ENCODE data around the gene NKPD1. TPM values are rescaled to one million over a fixed set of nuclear protein-coding genes. Genes with fewer than 3 reads are reported as not detected.
A peak's percentile ranks its signal among the peaks of the same experiment; 100 is the strongest.

Gene NKPD1
- total RNA-seq, 1 donor: under 0.01 TPM

DNA sequence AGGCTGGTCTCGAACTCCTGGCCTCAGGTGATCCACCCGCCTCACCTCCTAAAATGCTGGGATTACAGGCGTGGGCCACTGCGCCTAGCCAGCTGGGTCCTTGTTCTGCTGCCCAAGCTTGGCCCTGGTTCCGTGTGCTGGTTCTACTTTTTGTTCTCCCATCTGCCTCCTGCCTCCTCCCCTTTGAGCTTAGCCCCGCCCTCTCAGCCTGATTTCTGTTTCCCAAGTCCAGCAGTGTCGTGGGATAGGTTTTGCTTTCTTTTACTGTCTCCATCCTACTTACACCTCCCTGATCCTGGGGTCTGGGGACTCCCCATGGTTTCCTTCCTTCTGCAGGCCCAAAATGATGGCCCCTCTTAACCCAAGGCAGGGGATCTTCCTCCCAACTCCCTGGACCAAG, 20.2 kb upstream of the NKPD1 start:
- H3K4me3 ChIP-seq (ENCODE audit: low read depth, low read length): peak overlapping the region; percentile 6
- no peak for DNase-seq (ENCODE audit: low read depth)
- TF ChIP-seq, protein P1, sequence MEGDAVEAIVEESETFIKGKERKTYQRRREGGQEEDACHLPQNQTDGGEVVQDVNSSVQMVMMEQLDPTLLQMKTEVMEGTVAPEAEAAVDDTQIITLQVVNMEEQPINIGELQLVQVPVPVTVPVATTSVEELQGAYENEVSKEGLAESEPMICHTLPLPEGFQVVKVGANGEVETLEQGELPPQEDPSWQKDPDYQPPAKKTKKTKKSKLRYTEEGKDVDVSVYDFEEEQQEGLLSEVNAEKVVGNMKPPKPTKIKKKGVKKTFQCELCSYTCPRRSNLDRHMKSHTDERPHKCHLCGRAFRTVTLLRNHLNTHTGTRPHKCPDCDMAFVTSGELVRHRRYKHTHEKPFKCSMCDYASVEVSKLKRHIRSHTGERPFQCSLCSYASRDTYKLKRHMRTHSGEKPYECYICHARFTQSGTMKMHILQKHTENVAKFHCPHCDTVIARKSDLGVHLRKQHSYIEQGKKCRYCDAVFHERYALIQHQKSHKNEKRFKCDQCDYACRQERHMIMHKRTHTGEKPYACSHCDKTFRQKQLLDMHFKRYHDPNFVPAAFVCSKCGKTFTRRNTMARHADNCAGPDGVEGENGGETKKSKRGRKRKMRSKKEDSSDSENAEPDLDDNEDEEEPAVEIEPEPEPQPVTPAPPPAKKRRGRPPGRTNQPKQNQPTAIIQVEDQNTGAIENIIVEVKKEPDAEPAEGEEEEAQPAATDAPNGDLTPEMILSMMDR (IDR thresholded peaks at IDR 0.05; ENCODE audit: insufficient read depth, low read depth, low read length): no peak

DNA sequence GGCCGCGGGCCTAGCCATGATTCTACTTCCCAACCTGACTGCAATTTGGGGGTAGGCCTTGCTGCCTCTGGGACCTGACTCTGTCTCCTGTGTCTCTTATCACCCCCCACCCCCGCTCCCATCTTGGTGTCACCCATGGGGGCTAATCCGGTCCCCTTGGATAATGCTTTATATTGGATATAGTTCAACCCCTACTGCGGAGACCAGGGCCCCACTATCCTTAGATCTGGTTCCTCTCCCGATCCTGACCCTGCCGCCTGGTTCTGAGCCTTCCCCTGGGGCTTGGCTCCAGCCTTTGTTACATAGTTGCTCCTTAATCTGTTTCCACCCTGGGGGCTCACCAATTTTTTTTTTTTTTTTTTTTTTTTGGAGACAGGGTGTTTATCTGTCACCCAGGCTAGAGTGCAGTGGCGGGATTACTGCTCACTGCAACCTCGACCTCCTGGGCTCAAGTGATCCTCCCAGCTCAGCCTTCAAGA, 19.1 kb upstream of the NKPD1 start:
- H3K4me3 ChIP-seq (ENCODE audit: low read depth, low read length): peak overlapping the region; percentile 96
- DNase-seq (ENCODE audit: low read depth): no peak
- TF ChIP-seq, protein P1 (IDR thresholded peaks at IDR 0.05; ENCODE audit: insufficient read depth, low read depth, low read length): no peak

DNA sequence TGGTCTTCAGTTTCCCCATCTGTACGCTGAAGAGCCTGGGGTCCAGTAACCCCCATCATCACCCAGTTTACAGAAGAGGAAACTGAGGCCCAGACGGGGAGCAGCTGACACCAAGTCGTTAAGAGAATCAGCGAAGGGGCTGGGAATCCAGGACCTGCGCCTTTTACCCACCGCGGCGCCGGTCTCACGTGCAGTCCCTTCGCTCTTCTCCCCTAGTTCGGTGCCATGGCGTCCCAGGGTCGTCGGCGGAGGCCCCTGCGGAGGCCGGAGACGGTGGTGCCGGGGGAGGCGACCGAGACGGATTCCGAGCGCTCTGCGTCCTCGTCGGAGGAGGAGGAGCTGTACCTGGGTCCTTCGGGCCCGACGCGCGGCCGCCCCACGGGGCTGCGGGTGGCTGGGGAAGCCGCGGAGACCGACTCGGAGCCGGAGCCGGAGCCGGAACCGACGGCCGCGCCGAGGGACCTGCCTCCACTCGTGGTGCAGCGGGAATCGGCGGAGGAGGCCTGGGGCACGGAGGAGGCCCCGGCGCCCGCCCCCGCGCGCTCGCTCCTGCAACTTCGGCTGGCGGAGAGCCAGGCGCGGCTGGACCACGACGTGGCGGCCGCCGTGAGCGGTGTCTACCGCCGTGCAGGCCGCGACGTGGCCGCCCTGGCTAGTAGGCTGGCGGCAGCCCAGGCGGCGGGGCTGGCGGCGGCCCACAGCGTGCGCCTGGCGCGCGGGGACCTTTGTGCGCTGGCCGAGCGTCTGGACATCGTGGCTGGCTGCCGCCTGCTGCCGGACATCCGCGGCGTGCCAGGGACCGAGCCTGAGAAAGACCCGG, 18.5 kb upstream of the NKPD1 start:
- TF ChIP-seq, protein P1 (IDR thresholded peaks at IDR 0.05; ENCODE audit: insufficient read depth, low read depth, low read length): no peak
- peak overlapping the region; percentile 96 for H3K4me3 ChIP-seq (ENCODE audit: low read depth, low read length)
- peak; percentile 70 for DNase-seq (ENCODE audit: low read depth)

DNA sequence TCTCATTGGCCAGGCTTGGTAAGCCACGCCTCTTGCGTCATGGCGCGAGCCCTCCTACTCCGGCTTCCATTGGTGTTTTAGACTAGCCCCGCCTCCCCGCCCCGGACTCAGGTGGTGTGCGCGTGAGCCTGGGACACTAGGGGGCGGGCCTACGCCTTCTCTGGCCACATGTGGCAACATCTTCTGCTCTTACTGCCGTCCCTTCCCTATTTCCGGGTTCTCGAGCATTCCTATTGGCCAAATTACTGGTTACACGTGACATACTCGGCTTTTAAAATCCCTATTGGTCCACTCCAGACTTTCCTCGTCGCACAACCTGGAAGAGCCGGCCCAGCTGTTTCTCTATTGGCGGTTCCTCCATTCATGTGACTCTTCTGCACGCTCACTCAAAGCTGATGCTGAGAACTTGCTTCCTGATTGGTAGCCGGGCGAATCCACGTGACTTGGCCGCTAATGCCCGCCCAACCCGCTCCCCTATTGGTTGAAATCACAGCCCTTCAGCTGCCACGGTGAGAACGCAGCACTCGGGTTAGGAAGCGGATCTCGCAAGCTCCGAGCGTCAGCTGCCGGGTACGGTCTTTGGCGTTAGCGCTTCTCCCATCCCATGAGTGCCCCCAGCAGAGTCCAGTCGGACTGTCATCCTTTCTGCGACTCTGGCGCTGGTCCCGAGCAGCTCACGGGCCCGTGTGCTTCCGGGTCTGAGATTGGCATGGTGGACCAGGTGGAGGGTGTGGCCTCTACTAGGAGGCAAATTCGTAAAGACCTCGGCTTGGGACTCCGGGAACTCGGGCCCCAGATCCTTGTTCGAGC, 17.7 kb upstream of the NKPD1 start, which contains the start of gene BLOC1S3:
BLOC1S3 (plus strand) TSS at position 523 of the 810 bp plus-strand sequence. CDS start 513 bp downstream, outside the sequence.
- peak within 1 kb of the TSS; percentile 96 for H3K4me3 ChIP-seq (ENCODE audit: low read depth, low read length)
- TF ChIP-seq, protein P1 (IDR thresholded peaks at IDR 0.05; ENCODE audit: insufficient read depth, low read depth, low read length): peak; percentile 35
- DNase-seq (ENCODE audit: low read depth): peak; percentile 100

DNA sequence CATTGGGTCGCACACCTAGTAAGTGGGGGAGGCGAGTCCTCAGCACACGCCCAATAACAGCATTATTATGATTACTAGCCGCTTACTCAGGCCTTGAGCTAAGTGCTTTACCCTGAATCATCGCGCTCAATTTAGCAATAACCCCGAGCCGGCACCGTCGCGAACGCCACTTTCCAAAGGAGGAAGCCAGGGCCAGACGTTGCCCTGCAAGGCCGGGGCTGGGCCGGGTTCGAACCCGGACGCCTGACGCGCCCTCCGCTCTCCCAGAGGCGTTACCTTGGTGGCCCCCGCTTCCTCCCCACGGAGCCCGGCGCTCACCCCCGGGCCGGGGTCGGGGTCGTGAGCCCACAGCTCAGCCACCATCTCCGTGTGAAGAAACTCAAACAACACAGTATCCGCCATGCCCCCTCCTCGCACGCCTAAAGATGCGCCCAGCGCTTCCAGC, 17.1 kb upstream of the NKPD1 start, which contains the start of gene TRAPPC6A:
TRAPPC6A (minus strand) TSS at position 421 of the 445 bp plus-strand sequence; CDS start at position 402, 19 bp downstream.
- DNase-seq (ENCODE audit: low read depth): peak; percentile 69
- TF ChIP-seq, protein P1 (IDR thresholded peaks at IDR 0.05; ENCODE audit: insufficient read depth, low read depth, low read length): no peak
- H3K4me3 ChIP-seq (ENCODE audit: low read depth, low read length): peak within 1 kb of the TSS; percentile 96

DNA sequence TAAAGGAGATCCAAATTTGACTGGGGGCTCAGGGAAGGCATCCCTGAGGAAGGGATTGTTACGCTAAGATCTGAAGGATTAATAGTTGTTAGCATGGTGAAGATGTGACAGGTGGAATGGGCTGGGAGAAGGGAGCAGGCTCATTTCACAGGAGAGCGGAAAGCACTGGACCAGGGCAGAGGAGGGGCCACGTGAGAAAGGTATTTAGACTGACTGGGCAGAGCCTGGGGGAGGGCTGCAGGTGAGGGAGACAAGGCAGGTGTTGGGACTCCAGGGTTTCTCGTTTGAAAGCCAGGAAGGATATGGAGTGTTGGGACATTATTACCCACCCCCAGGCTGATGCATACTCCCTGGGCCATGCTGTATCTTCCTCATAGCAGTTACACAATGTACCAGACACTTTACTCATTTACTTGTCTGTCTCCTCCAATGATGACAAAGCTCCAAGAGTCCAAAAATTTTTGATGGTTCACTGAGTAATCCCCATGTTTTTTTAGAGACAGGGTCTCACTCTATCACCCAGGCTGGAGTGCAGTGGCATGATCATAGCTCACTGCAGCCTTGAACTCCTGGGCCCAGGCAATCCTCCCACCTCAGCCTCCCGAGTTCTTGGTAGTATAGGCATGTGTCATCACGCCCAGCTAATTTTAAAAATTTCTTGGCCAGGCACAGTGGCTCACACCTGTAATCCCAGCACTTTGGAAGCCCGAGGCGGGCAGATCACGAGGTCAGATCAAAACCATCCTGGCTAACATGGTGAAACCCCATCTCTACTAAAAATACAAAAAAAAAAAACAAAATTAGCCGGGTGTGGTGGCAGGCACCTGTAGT, 14.9 kb upstream of the NKPD1 start:
- DNase-seq (ENCODE audit: low read depth): no peak
- TF ChIP-seq, protein P1 (IDR thresholded peaks at IDR 0.05; ENCODE audit: insufficient read depth, low read depth, low read length): no peak
- H3K4me3 ChIP-seq (ENCODE audit: low read depth, low read length): no peak overlapping the region

Data from fibroblast of villous mesenchyme (primary cell).